Nucleus accumbens (tissue), 56 donors: ENCODE measurements around the gene PPM1M.

Experiments
- DNase-seq, 56 donors: peaks; one replicate each; lab custom pipeline; 2025; lab: John Stamatoyannopoulos, UW

PPM1M gene, protein sequence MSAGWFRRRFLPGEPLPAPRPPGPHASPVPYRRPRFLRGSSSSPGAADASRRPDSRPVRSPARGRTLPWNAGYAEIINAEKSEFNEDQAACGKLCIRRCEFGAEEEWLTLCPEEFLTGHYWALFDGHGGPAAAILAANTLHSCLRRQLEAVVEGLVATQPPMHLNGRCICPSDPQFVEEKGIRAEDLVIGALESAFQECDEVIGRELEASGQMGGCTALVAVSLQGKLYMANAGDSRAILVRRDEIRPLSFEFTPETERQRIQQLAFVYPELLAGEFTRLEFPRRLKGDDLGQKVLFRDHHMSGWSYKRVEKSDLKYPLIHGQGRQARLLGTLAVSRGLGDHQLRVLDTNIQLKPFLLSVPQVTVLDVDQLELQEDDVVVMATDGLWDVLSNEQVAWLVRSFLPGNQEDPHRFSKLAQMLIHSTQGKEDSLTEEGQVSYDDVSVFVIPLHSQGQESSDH

DNA sequence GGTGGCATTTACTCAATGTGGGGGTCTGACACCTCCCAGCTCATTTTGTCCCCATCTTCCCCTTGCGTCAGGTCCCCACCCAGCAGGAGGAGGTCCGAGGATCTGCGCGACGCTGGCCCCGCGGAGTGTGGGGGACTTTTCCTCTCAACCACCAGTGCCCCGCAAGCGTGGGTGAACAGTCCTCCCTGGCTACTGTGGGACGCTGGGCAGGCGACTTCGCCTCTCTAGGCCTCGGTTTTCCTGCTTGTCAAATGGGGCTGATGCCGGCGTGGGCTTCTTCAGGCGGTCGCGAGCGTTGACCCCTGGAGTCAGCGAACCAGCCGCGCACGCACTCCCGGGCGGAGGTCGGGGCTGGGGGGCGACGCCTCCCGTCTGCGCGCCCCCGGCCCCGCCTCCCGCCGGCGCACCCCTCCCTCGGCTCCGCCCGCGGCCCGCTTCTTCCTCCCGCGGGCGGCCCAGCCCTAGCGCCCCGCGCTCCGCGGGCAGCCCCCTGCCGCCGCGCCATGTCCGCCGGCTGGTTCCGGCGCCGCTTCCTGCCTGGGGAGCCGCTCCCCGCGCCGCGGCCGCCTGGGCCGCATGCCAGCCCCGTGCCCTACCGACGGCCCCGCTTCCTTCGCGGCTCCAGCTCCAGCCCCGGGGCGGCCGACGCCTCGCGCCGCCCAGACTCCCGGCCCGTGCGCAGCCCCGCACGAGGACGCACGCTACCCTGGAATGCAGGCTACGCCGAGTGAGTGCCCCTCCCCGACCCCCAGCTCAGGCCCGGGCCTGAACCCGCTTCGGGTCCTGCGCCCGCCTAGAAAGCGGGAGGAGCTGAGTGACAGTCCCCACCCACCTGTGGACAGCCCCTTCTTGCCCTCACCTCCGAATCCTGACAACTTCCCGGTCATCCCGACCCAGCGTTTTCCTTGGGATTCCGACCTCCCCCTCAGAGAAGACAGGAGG, at the start of gene PPM1M:
TSS of gene PPM1M (plus strand) at position 438 of the 942 bp plus-strand sequence. CDS start at position 504, 66 bp downstream.
- DNase-seq, result peak in 6 of 56 donors; percentile 29 to 51 (median 45)

DNA sequence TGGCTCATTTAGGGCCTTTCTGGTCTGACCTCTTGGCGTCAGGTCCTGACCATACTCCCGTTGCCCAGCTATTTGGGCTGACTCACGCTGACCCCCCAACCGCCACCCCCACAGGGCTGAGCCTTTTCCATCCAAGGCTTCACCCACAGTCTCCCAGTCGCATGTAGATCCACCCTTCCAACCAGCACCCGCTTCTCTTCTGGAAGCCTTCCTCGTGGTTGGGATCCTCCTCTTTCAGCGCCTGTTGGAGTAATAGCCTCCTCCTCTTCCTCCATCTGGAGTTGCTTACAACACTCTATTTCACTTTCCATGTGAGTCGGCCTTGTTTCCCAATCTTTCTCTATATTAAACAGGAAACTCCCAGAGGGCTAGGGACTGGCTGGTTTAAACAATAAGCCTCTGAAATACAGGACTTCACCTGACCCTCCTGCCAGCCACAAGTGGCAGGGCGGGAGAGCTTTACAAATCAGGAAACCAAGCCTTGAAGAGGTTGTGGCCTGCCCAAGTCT, 49.7 kb upstream of the PPM1M start:
- no peak for DNase-seq

DNA sequence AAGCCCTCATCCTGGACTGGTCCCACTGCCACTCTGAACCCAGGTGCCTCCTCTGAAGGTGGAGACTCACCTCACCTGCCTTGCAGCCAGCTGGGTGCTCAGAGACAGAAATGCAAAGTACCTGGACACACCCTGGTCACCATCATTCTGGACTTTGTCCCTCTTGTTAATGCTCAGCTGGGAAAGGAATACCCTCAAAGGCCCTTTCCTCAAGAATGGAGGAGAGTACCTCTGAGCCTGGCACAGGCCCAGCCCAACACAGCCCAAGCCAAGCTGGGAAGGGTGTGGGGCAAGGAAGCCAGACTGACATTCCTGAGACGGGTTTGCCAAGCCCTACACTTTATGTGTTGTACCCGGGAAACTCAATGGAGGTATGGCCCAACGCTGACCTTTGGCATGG, 48.6 kb upstream of the PPM1M start:
- no peak for DNase-seq

DNA sequence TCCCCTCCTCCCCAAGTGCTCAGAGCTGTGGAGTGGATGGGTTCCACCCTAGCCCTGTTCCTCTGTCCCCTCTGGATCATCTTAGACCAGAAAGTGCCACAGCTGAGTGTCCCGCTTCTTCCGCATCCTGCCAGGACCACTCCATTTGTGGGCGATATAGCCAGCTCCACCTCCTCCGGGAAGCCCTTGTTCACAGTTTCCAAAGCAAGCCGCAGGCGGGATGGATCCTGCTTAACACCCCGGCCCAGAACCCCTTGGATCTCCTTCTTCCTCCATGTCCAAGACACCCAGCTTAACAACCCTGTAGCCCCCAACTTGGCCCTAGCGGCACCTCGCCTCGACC, 48.1 kb upstream of the PPM1M start:
- no peak for DNase-seq

DNA sequence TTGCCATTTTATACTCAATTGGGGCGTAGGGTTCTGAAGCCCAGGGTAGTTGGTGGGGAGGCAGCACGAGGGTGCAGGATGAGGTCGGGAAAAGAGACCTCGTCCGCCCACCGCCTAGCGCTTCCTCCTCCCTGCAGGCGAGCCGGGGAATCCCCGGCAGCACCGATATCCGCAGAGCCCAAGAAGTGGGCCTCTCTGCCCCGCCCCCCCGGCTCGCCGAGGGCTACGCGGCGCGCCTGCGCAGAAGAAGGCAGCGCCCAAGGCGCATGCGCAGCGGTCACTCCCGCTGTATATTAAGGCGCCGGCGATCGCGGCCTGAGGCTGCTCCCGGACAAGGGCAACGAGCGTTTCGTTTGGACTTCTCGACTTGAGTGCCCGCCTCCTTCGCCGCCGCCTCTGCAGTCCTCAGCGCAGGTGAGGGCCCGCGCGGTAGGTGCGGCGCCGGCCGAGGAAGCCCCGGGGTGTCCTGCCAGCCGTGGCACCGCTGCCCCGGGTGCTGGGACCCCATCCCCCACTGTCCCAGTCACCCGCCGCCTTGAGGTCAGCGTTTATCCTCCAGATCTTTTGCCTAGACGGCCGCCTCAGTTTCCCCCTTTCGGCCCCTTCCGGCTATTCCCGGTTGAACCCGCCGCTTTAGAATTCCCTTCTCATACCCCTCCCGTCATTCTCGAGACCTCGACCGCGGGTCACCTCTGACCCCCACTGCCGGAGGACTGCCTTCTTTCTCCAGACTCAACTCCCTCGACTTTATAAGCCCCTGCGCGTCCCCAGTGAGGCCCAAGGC, 47.5 kb upstream of the PPM1M start, which contains the start of gene ALAS1:
TSS of gene ALAS1 (plus strand) at position 319 of the 784 bp plus-strand sequence. CDS start 1,082 bp downstream, outside the sequence.
- peak in 55 of 56 donors; percentile 33 to 93 (median 80) for DNase-seq

DNA sequence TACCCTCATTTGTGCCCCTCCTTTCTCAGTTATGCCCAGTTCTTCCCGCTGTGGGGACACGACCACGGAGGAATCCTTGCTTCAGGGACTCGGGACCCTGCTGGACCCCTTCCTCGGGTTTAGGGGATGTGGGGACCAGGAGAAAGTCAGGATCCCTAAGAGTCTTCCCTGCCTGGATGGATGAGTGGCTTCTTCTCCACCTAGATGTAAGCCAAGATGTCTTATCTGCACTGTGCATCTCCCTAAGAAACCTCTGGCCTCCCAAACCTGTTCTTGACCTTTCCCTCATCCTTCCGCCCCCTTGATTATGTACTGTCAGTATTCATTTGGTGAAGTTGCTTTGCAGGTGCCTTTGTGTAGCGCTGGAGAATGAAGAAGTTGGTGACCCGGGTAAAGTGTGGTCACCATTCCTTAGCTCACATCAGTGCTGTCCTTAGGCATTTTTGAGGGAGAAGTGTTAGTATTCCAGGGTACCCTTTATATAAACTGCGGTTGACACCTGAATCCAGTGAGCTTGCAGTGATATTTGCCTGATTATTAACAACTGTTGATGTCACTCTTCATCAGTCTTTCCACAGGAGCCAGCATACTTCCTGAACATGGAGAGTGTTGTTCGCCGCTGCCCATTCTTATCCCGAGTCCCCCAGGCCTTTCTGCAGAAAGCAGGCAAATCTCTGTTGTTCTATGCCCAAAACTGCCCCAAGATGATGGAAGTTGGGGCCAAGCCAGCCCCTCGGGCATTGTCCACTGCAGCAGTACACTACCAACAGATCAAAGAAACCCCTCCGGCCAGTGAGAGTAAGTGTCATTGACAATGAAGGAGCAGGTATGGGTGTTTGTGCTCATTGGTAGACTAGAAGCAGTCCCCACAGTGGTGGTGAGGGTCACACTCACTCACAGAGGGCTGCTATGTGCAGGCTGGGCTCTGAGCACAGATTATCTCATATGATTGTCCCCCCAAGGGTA, 46.6 kb upstream of the PPM1M start:
- DNase-seq, result no peak

DNA sequence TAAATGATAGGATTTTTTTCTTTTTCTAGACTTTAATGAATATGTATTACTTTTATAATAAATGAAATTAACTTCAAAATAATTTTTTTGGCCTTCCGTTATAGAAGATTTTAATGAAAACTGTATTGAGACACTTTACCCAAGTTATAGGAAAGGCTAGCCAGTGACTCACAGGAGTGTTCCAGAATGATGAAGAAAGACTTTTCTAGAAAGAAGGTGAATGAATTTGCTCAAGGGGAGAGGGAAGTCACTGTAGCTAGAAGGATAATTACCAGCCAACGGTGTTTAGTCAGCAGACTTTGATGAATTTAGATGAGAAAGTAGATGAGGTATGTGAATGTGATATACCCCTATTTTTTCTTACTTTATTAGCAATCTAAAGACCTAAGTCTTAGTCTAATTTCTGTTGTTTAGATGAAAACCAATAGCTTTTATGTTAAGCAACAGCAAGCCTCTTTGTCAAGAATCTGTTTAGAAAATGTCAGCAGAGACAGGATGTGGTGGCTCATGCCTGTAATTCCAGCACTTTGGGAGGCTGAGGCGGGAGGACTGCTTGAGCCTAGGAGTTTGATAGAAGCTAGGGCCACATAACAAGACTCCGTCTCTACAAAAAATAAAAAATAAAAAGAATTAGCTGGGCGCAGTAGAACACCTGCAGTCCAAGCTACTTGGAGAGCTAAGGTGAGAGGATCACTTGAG, 44.4 kb upstream of the PPM1M start:
- DNase-seq, result no peak

DNA sequence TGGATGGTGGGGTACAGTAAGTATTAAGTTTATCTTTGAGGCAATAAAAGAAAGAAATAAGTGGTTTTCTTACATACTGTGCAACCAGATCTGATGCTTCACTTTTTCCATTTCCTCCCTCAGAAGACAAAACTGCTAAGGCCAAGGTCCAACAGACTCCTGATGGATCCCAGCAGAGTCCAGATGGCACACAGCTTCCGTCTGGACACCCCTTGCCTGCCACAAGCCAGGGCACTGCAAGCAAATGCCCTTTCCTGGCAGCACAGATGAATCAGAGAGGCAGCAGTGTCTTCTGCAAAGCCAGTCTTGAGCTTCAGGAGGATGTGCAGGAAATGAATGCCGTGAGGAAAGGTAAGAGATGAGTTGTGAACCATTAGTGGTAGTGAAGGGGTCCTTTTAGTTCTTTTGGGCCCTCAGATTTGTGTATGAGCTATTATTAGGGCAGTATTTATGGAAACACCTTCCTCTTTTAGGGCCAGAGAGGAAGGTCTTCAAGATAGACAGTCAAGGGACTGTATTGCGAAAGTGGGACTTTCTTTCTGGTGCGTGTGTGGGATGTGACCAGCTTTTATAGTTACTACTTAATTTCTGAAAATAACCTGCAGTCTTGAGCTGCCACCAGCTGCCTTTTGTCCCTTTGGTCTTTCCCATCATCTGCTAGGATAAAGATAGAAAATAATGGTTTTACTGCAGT, 43.0 kb upstream of the PPM1M start:
- DNase-seq, result no peak

DNA sequence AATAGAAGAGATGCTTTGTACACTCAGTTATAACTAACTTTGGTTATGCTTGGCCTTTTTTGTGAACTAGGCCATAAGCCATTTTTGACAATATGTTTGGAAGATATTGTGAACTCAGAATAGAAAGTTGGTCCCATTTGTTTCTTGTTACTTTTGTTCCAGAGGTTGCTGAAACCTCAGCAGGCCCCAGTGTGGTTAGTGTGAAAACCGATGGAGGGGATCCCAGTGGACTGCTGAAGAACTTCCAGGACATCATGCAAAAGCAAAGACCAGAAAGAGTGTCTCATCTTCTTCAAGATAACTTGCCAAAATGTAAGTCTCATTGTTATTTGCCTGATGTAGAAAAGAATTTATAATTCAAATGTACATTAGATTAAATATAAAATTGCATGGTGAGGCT, 41.9 kb upstream of the PPM1M start:
- no peak for DNase-seq

DNA sequence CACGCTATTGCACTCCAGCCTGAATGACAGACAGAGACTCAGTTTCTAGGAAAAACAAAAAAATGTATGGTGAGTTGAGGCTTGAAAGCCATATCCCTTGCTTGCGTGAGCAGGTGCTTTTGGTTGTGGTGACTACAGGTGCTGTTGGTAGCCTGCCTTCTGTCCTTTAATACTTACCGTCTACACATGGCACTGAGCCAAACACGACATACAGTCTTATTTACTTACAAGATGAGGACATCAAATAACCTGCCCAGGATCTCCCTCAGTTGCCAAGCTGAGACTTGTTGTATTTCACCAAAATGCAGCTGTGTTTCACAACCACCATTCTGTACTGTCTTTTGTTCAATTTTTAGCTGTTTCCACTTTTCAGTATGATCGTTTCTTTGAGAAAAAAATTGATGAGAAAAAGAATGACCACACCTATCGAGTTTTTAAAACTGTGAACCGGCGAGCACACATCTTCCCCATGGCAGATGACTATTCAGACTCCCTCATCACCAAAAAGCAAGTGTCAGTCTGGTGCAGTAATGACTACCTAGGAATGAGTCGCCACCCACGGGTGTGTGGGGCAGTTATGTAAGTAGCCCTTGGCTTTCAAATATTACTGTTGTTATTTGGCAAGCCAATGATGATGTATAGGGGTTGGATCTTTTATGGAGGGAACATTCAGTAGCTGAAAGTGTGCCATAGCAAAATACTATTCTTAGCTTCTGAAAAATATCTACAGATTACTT, 41.1 kb upstream of the PPM1M start:
- no peak for DNase-seq

DNA sequence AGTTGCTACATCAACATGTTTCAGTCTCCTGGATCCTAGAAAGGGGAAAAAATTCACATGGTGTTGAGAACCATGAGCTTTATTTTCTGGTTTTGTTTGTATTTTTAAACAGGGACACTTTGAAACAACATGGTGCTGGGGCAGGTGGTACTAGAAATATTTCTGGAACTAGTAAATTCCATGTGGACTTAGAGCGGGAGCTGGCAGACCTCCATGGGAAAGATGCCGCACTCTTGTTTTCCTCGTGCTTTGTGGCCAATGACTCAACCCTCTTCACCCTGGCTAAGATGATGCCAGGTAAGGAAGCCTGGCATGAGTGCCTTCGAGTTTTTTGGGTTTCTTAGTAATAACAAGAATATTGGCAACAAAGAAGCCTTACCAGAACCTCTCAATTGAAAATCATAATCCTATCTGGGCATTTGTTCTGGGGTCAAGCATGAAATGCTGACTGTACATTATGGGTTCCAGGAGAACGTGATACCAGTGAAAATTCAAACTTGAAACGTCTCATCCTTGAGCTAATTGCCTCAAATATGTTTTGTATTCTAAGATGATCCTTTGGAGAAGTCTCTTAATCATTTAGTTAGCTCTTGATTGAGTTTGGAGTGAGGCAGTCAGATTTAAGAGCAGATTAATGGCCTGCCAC, 39.7 kb upstream of the PPM1M start:
- DNase-seq, result no peak

DNA sequence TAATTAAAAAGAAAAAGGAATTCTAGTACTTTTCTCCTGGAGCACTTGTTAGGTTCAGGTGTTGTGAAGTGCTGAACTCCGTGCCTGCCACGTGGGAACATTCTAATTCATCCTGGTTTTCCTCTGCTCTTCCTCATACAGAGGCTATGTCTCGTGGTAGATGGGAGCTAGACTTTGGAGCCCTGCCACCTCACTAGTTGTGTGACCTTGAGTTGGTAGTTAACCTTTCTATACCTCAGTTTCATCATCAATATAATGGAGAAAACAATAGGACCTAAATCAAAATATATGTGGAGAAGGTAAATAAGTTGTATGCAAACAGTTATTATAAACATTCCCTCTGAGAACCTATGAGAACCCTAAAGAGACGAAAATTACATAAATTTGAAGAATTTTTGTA, 37.0 kb upstream of the PPM1M start:
- DNase-seq, result no peak

DNA sequence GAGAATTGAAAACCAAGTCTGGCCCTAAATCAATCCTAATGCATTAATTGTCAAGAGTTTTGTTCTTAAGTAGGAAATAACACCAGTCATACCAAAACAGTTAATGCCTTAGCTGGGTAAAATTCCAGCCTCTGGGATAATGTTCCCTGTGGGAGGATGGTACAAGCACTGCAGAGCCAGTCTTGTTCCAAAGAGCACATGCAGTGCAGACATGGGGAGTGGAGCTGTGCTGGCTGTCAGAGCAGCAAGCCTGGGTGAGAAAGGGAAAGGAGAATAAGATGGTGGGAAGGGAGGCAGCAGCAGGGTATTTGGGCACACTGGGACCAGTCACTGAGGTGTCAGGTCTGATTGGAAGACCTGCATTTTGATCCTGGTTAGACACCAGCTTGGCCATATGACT, 35.5 kb upstream of the PPM1M start:
- DNase-seq, result no peak

DNA sequence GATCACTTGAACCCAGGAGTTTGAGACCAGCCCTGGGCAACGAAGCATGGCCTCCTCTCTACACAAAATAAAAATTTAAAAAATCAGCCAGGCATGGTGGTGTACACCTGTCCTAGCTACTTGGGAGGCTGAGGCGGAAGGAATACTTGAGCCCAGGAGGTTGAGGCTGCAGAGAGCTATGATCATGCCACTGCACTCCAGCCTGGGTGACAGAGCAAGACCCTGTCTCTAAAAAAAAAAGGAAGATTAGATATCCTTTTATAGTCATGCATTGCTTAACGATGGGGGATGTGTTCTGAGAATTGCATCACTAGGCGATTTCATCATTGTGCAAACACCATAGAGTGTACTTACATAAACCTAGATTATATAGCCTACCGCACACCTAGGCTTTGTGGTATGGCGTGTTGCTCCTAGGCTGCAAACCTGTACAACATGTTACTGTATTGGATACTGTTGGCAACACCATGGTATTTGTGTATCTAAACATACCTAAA, 35.0 kb upstream of the PPM1M start:
- DNase-seq, result no peak

DNA sequence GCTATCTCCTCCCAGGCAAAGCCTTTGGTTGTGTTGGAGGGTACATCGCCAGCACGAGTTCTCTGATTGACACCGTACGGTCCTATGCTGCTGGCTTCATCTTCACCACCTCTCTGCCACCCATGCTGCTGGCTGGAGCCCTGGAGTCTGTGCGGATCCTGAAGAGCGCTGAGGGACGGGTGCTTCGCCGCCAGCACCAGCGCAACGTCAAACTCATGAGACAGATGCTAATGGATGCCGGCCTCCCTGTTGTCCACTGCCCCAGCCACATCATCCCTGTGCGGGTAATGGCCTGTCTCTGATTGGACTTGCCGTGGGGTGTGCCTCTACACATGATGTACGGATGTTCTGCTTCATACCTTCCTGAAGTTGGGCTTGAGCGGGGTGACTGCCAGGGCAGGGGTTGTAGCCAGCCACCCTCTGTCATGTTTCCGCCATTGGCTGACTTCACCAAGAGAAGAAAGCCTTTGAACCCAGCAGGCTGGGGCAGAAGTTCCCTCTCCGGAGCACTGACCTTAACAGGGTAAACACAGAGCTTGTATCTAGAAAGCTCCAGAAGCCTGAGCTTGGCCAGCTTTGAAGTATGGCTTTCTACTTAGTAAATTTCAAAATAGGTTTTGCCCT, 34.2 kb upstream of the PPM1M start:
- DNase-seq, result no peak

DNA sequence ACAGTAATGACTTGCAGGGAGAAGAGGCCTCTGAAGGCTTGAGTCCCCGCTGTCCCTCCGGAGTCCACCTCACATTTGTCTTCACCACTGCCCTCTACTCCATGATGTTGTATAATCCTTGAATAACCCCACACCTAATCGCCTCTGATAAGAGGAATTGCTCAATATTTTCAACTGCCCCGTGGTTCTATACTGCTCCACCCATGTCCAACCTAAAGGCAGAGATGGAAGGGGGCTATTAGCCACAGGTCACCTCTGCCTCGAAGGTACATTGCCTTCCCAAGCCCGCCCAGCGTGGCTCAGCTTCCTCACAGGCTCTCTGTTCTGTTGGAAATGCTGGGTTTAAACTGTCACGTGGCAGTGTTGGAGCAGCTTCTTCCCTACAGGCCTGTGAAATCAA, 32.6 kb upstream of the PPM1M start:
- no peak for DNase-seq
